SK-N-MC (cell line): ENCODE measurements around the gene HOXA3.

ENCODE experiments used
- DNase-seq: peaks from one replicate; pipeline ENCODE4 v3.0.0-alpha.2; 2011; ENCODE audit warnings: low read depth, low spot score
- H3K27ac ChIP-seq: fragments of 200-600 bp; sonication (generic); 2 replicates; pipeline ENCODE4 v1.5.1; 2016; ENCODE audit warnings: mixed run types
- H3K36me3 ChIP-seq: fragments of 200-600 bp; sonication (generic); 2 replicates; pipeline ENCODE4 v1.6.1; 2017; ENCODE audit warnings: antibody characterized with exemption, low read length, mixed read lengths; ENCODE audit not compliant: insufficient read depth
- H3K4me3 ChIP-seq: fragments of 200-600 bp; sonication (generic); 2 replicates; pipeline ENCODE4 v1.5.1; 2016
- H3K9ac ChIP-seq: fragments of 200-600 bp; sonication (generic); 2 replicates; pipeline ENCODE4 v1.8.0; 2017; ENCODE audit warnings: mixed run types, mixed read lengths; ENCODE audit not compliant: insufficient read length
- H3K9me3 ChIP-seq: fragments of 200-600 bp; sonication (generic); 2 replicates; pipeline ENCODE4 v1.6.1; 2017; ENCODE audit warnings: low read depth, mild to moderate bottlenecking, antibody characterized with exemption, low read length, moderate library complexity, mixed read lengths
- EZH2 ChIP-seq: fragments of 200-600 bp; sonication (generic); IDR thresholded peaks from one replicate; pipeline ENCODE4 v1.6.1; 2017; ENCODE audit warnings: antibody characterized with exemption
- FOXP2 ChIP-seq: optimal IDR thresholded peaks from 2 replicates; pipeline ENCODE3; 2011; ENCODE audit warnings: mild to moderate bottlenecking, moderate library complexity; ENCODE audit not compliant: insufficient read depth; ENCODE audit errors: extremely low read length, control extremely low read depth
- POLR2AphosphoS5 ChIP-seq: IDR thresholded peaks from 2 replicates; pipeline ENCODE4 v1.6.1; 2012; ENCODE audit warnings: mild to moderate bottlenecking, low read depth, low read length, borderline replicate concordance

HOXA3 gene

DNA sequence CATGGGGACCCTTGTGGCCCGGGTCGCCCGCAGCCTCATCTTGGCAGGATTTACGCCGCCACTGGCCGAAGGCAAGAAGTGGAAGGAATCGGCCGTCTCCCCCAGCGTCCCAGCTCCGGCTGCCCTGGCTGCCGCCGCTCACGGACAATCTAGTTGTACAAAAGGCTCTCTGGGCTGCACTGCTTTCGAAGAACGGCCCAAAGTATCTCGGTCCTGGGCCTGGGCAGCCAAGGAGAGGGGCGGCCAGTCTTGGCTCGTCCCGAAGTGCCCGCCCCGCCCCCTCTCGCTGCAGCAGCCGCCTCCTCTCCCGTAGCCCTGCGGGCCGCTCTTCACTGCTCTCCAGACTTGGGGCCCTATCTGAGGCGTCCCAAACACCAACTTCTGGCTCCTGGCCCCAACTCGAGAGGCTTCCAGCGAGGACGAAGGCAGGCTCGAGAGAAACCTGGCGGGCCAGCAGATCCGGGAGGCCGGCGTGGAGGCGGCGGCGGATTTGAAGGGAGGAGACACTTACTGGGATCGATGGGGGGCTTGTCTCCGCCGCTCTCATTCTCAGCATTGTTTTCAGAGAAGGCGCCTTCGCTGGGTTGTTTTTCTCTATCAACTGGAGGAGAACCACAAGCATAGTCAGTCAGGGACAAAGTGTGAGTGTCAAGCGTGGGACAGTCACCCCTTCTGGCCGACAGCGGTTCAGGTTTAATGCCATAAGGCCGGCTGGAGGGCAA lies 12.1 kb upstream of the HOXA3 start:
- H3K36me3 ChIP-seq: no peaks in the 10 kb centered on the region
- TF ChIP-seq POLR2AphosphoS5: no peak
- TF ChIP-seq FOXP2: no peak
- TF ChIP-seq EZH2: no peak
- H3K4me3 ChIP-seq: no peak overlapping the region
- no peak overlapping the region for H3K27ac ChIP-seq
- H3K9ac ChIP-seq: no peak overlapping the region
- H3K9me3 ChIP-seq: no peaks in the 10 kb centered on the region
- DNase-seq: no peak

DNA sequence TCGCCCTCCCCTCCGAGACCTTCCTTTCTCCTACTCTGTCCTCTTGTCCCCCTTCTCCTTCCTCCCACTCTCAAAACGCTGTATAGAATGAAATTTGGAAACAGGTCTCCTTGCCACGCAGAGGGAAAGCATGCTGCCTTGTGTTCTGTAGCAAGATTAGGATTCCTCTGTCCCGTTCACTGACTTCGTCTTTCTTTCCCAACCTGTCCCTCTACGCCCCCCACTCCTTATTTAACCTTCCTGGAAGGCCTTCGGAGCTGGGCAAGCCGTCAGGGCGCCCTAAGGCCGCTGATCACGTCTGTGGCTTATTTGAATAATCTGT lies 11.6 kb upstream of the HOXA3 start:
- DNase-seq: no peak
- no peak for TF ChIP-seq POLR2AphosphoS5
- no peak for TF ChIP-seq EZH2
- TF ChIP-seq FOXP2: no peak
- H3K9me3 ChIP-seq: no peaks in the 10 kb centered on the region
- H3K36me3 ChIP-seq: no peaks in the 10 kb centered on the region
- no peak overlapping the region for H3K4me3 ChIP-seq
- no peak overlapping the region for H3K9ac ChIP-seq
- no peak overlapping the region for H3K27ac ChIP-seq

DNA sequence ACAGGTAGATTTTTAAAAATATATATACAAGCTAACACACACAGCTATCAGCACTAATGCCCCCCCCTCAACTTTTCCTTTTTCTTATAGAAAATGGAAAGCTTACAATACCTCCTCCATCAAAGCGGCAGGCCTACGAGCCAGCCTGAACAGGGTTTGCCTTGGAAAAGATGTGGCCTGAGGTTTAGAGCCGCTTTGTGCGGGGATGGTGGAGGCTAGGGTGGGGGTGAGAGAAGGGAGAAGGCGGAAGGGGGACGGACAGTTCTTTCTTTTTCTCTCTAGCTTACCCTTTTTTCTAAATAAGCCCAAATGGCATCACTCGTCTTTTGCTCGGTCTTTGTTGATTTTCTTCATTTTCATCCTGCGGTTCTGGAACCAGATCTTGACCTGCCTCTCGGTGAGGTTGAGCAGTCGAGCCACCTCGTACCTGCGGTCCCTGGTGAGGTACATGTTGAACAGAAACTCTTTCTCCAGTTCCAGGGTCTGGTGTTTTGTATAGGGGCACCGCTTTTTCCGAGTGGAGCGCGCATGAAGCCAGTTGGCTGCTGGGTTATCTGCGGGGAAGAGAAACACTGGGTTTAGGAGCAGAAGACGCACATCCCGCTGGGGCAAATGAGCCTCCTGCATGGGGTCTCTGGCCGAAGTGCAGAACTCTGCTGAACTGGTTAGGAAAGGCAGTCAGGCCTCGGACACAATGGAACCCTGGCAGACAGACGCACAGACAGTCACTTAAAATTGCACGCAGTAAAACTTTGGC lies 11.1 kb upstream of the HOXA3 start:
- DNase-seq: no peak
- H3K27ac ChIP-seq: no peak overlapping the region
- H3K9me3 ChIP-seq: no peaks in the 10 kb centered on the region
- H3K4me3 ChIP-seq: no peak overlapping the region
- TF ChIP-seq POLR2AphosphoS5: no peak
- no peak for TF ChIP-seq EZH2
- TF ChIP-seq FOXP2: no peak
- H3K9ac ChIP-seq: no peak overlapping the region
- H3K36me3 ChIP-seq: no peaks in the 10 kb centered on the region

DNA sequence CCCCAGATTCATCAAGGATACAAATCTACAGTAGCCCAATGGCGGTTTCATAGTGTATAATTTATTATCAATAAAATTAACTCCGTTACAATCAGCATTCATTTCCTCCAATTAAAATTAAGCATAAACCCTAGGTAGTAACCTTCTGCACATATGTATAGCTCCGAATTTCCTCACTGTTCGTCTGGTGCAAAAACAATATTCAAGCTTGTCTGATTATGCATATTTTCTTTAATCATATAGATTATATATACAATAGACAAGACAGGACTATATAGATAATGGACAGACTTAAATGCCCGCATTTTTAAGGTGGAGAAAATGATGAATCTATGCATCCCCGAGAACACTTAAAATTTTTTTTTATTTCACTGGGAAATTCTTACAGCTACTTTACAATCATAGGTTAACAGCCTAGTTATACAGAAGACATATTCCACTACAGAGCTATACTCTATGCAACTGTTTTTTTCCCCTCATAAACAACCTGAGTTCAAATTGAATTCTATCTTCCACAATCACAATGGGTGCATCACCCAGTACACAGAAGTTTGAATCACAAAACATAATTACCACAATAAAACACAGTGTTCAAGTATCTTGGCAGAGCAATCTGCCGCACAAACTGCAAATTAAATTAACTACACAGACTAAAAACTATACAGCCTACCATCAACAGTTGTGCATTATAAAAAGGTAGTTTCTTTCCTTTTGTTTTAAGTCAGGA lies 10.3 kb upstream of the HOXA3 start:
- H3K27ac ChIP-seq: no peak overlapping the region
- H3K4me3 ChIP-seq: no peak overlapping the region
- no peak for DNase-seq
- H3K9ac ChIP-seq: no peak overlapping the region
- no peaks in the 10 kb centered on the region for H3K36me3 ChIP-seq
- TF ChIP-seq FOXP2 (no peak), POLR2AphosphoS5 (no peak), EZH2 (no peak)
- H3K9me3 ChIP-seq: no peaks in the 10 kb centered on the region

DNA sequence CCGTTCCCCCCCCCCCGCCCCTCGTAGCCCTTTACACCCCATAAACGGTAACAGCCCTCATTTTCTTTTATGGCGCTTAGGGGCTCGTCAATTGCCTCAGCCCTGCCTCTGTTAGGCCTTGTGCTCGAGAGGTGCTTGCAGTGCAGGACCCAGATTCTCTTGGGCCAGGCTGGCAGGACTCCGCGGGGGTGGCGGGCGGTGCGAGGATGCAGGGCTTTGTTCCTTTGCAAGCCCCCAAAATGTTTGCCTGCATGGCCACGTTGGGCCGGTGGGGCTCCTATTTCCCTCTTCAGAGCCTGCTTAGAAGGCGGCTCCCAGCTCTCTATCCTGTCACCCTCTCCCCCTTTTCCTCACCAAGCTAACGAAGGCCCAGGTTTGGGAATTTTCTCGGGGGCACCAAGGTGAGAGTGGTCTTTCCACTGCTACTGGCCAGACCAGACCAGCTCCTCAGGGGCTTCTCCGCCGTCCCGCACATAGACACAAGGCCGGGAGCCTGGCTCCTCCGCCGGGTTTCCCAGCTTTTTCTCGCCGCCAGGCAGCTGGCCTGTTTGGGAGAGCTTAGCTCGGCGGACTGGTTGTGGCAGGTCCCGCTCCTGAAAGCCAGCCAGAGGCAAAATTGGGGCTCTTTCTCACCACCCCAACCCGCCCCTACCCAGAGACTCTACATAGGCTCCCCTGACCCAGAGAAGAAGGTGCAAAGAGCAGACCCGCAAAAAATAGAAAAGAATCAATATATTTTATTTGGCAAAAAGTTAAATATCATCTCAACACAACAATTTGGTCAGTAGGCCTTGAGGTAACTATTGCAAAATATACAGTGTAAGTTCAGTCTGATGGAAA lies 9.6 kb upstream of the HOXA3 start:
- TF ChIP-seq POLR2AphosphoS5 (no peak), EZH2 (no peak), FOXP2 (no peak)
- Histone ChIP-seq H3K4me3 (no peak overlapping the region), H3K27ac (no peak overlapping the region), H3K9me3 (no peaks in the 10 kb centered on the region), H3K36me3 (no peaks in the 10 kb centered on the region), H3K9ac (no peak overlapping the region)
- DNase-seq: no peak

DNA sequence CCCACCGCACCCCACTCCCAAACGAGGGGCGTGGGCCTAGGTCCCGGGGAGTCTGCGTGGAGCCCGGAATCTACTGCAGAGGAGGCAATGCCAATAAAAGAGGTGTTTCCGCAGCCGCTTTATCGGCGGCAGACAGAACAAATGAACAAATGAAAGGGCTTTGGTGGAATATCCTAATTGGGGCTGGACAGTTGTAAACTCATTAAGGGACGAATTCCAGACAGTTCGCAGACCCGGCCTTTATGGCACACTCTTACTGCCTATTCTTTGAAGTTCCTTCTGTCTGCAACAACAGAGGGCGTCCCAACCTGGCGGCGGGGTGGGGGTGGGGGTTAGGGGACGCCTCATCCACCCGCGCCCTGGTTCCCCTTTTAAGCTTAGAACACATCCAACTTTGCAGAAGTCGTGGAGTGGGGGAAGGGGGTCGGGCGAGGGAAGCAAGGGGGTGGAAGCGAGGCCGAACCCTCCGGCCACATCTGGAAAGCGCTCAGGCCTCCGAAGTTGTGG lies 8.9 kb upstream of the HOXA3 start:
- no peaks in the 10 kb centered on the region for H3K9me3 ChIP-seq
- no peak for DNase-seq
- H3K4me3 ChIP-seq: peak overlapping the region; percentile 80
- H3K27ac ChIP-seq: no peak overlapping the region
- H3K9ac ChIP-seq: no peak overlapping the region
- H3K36me3 ChIP-seq: no peaks in the 10 kb centered on the region
- TF ChIP-seq POLR2AphosphoS5 (no peak), FOXP2 (no peak), EZH2 (no peak)

DNA sequence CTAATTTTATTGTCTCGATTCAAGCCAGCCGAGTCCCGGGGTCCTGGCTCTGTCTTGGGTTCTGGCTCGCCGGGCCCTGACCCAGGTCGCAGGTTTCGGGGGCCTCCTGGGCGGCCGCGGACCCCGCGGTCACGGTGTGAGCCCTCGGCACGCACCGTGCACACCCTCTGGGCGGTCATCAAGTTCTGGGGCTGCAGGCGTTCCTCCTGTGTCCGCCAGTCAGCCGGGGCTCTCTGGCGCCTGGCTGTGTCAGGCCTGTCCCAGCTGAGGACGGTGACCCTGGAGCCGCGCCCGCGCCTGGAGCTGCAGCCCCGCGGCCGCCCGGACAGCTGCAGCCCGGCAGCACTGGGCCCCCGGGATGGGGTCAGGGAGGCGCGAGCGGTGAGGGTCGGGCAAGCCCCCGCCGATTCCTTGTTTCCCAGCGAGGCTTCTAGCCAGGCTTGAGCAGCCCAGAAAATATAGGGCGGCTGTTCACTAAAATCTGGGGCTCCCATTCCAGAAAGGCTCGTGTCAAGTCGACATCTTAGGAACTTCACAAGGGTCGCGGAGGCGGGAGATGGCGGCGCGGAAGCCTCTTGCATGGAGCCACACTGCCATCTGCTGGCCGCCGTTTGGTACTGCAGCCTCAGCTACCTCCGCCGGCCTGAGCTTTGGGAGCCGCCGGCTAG lies 8.3 kb upstream of the HOXA3 start:
- peak; percentile 51 for TF ChIP-seq FOXP2
- TF ChIP-seq POLR2AphosphoS5: no peak
- no peak for TF ChIP-seq EZH2
- Histone ChIP-seq H3K27ac (no peak overlapping the region), H3K9ac (peak overlapping the region; percentile 62), H3K36me3 (no peaks in the 10 kb centered on the region), H3K4me3 (peak overlapping the region; percentile 80), H3K9me3 (no peaks in the 10 kb centered on the region)
- DNase-seq: no peak
